Measurements from ENCODE around the gene TMEM30A.

The TMEM30A gene

GRCh38 chr6:75211920-75212590 is 72.5 kb downstream of the TMEM30A start:
- DNase-seq = no peak

- DNase-seq = no peak
These were observed 73.5 kb downstream of the TMEM30A start for GRCh38 chr6:75210885-75211739.

GRCh38 chr6:75209184-75209723 is 75.3 kb downstream of the TMEM30A start:
- DNase-seq = no peak

DNA sequence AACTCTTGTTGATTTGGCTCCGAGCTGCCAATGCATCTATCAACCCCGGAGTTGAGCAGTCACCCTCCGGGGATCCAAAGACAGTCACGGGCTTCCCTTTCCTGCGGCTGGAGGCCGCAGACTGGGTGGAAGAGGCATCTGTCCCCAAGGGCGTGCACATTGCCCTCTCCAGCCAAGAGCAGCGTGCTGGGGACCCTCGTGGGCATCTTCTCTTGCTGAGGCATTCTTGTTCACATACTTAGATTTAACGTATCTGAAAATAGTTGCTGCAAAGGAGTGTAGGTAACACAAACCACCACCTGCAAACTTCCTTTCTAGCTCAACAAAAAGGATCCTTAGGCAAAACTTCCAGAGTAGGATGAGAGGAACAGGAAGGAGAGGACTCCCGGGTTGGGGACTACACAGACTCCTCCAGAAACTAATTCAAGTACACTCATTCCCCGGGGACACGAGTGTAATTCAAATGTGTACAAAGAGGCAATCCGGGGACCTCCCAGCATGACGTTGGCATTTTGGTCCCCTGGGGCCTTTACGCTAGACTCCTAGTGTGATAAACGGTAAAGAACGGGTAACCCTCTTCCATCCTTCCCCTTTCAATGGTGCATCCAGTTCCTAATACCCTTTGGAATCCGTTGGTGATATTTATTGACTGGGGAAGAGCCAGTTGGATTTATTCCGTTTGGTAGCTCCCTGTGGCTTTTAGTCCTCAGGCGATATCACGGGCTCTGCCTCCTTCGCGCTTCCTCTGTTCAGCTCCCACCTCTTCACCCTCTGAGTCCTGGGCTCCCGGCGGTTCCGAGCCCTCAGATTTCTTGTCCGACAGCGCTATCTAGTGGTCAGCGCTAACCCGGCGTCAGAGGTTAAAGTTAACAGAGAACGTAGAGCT is 76.1 kb downstream of the TMEM30A start:
- peak; percentile 90 for DNase-seq

GRCh38 chr6:75206576-75207342 is 77.8 kb downstream of the TMEM30A start:
- DNase-seq = peak; percentile 77

GRCh38 chr6:75205776-75206575 is 78.6 kb downstream of the TMEM30A start, which contains the start of gene COL12A1:
Gene COL12A1, minus strand, starts transcription at chr6:75206053. Its CDS starts 3,261 bp downstream, at chr6:75202792.
- peak; percentile 89 for DNase-seq

- DNase-seq = peak; percentile 71
These were observed 79.4 kb downstream of the TMEM30A start for GRCh38 chr6:75204959-75205775.

DNA sequence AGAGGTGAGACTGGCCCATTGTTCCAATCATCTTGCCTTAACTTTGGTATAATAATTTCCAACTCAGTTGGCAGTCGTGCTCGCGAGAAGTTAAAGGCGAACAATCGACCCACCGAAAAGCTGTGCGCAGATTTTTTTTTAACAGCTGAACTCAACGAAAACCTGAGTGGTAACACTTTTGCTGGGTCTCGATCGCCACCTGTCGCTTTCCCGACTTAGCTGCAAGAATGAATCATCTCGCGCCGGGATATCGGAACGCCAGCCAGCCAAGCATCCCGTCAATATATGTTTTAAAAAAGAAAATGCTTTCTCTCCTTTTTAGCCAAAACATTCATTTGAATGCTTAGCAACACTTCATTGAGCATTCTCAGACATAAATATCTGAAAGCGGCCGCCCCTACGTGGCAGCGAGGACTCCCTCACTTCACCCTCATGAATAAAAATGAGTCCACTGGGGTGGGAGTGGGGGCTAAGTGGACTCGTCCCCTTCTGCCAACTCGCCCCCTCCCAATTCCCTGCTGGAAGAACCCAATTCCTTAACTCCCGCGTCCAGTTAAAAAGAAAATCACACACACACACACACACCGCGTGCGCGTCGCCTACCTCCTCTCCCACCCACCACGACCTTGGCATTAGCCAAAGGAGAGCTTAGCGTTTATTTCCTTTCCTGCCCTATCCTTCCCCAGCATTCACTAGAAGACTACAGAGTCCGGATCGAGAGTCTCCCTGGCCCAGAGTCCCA is 80.2 kb downstream of the TMEM30A start:
- DNase-seq = peak; percentile 85

DNA sequence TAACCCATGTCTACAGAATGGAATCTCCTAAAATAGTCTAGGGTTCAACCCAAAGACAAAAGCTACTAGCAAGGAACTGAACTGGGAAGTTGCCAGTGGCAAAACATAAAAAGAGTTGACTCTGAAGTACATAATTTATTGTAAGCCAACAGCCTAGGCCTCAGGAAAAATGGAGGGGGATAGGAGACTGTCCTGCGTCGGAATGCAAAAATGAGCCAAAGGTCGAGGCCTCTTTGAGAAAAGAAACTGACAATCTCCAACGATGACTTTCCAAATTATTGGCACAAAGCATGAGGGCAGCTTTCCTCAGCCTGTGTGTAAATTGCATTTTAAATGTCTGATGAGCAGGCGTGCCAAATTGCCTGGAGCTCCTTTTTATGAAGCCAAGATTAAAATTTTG is 80.9 kb downstream of the TMEM30A start:
- no peak for DNase-seq
